CD4-positive, alpha-beta T cell treated with Interleukin-15 for 1 hour (primary cell): ENCODE data around the gene ONECUT1.
A peak's percentile ranks its signal among the peaks of the same experiment; 100 is the strongest.

Experiments
- DNase-seq: peaks from one replicate; pipeline ENCODE4 v3.0.0-alpha.2; 2020

ONECUT1 gene

GRCh38 chr15:52730594-52730993 lies 59.5 kb downstream of the ONECUT1 start:
- DNase-seq = no peak

- peak; percentile 56 for DNase-seq
Measured at GRCh38 chr15:52730173-52730572, 60.0 kb downstream of the ONECUT1 start.

GRCh38 chr15:52728899-52729298 lies 61.2 kb downstream of the ONECUT1 start:
- DNase-seq = no peak

GRCh38 chr15:52727815-52728214 lies 62.3 kb downstream of the ONECUT1 start:
- DNase-seq = no peak

- DNase-seq = no peak
Measured at GRCh38 chr15:52726195-52726594, 63.9 kb downstream of the ONECUT1 start.

GRCh38 chr15:52718551-52718950 lies 71.6 kb downstream of the ONECUT1 start:
- DNase-seq = no peak

GRCh38 chr15:52717924-52718323 lies 72.2 kb downstream of the ONECUT1 start:
- no peak for DNase-seq

GRCh38 chr15:52717481-52717880 lies 72.7 kb downstream of the ONECUT1 start:
- no peak for DNase-seq

- no peak for DNase-seq
Measured at GRCh38 chr15:52716536-52716935, 73.6 kb downstream of the ONECUT1 start.

- DNase-seq = no peak
Measured at GRCh38 chr15:52715411-52715810, 74.7 kb downstream of the ONECUT1 start.

- no peak for DNase-seq
Measured at GRCh38 chr15:52714968-52715367, 75.2 kb downstream of the ONECUT1 start.

GRCh38 chr15:52710708-52711389 lies 79.3 kb downstream of the ONECUT1 start:
- DNase-seq = no peak

- DNase-seq = no peak
Measured at GRCh38 chr15:52710050-52710707, 80.0 kb downstream of the ONECUT1 start.

- DNase-seq = peak; percentile 29
Measured at GRCh38 chr15:52709187-52709981, 80.8 kb downstream of the ONECUT1 start.
